Mucosa of stomach (tissue), 1 donor: ENCODE measurements around the gene TRMT1.
A peak's percentile ranks its signal among the peaks of the same experiment; 100 is the strongest.

Experiments
- H3K27me3 ChIP-seq: one replicate; pipeline ENCODE4 v1.7.0; 2013; ENCODE audit warnings: mild to moderate bottlenecking, low read length; ENCODE audit not compliant: control insufficient read depth, insufficient read depth
- H3K36me3 ChIP-seq: one replicate; pipeline ENCODE4 v1.7.0; 2013; ENCODE audit warnings: low read length; ENCODE audit not compliant: control insufficient read depth, insufficient read depth
- H3K4me1 ChIP-seq: one replicate; pipeline ENCODE4 v1.7.0; 2013; ENCODE audit warnings: mild to moderate bottlenecking, low read length; ENCODE audit not compliant: control insufficient read depth, insufficient read depth
- H3K4me3 ChIP-seq: one replicate; pipeline ENCODE4 v1.7.0; 2013; ENCODE audit warnings: low read length
- H3K9ac ChIP-seq: one replicate; pipeline ENCODE4 v1.7.0; 2013; ENCODE audit warnings: mild to moderate bottlenecking, low read length, moderate library complexity
- H3K9me3 ChIP-seq: one replicate; pipeline ENCODE4 v1.7.0; 2013; ENCODE audit warnings: mild to moderate bottlenecking, low read length, moderate library complexity; ENCODE audit not compliant: control insufficient read depth
- donor health status: Pancreatic carcinoma.

TRMT1 gene

GRCh38 chr19:13127811-13128575 lies 11.5 kb upstream of the TRMT1 start:
- no peak overlapping the region for H3K9ac ChIP-seq
- peaks cover 7% of the 10 kb centered on the region for H3K4me1 ChIP-seq
- no peak overlapping the region for H3K4me3 ChIP-seq

GRCh38 chr19:13127051-13127450 lies 10.5 kb upstream of the TRMT1 start:
- Histone ChIP-seq H3K4me3 (no peak overlapping the region), H3K9ac (no peak overlapping the region), H3K9me3 (no peaks in the 10 kb centered on the region), H3K4me1 (peaks cover 7% of the 10 kb centered on the region), H3K27me3 (no peaks in the 10 kb centered on the region), H3K36me3 (no peaks in the 10 kb centered on the region)

More at GRCh38 chr19:13127811-13128575, 11.5 kb upstream of the TRMT1 start:
- H3K36me3 ChIP-seq = no peaks in the 10 kb centered on the region
- no peaks in the 10 kb centered on the region for H3K27me3 ChIP-seq
- no peaks in the 10 kb centered on the region for H3K9me3 ChIP-seq

- Histone ChIP-seq H3K27me3 (no peaks in the 10 kb centered on the region), H3K4me3 (no peak overlapping the region), H3K4me1 (peaks cover 17% of the 10 kb centered on the region), H3K9ac (no peak overlapping the region), H3K9me3 (no peaks in the 10 kb centered on the region), H3K36me3 (no peaks in the 10 kb centered on the region)
Measured at GRCh38 chr19:13122980-13123957, 6.7 kb upstream of the TRMT1 start.

- H3K9me3 ChIP-seq = no peaks in the 10 kb centered on the region
- no peaks in the 10 kb centered on the region for H3K27me3 ChIP-seq
- no peak overlapping the region for H3K9ac ChIP-seq
- H3K36me3 ChIP-seq = no peaks in the 10 kb centered on the region
- no peak overlapping the region for H3K4me3 ChIP-seq
- H3K4me1 ChIP-seq = peaks cover 15% of the 10 kb centered on the region
Measured at GRCh38 chr19:13122275-13122878, 5.8 kb upstream of the TRMT1 start.

- Histone ChIP-seq H3K4me1 (peaks cover 15% of the 10 kb centered on the region), H3K27me3 (no peaks in the 10 kb centered on the region), H3K9ac (no peak overlapping the region), H3K9me3 (no peaks in the 10 kb centered on the region), H3K4me3 (no peak overlapping the region), H3K36me3 (no peaks in the 10 kb centered on the region)
Measured at GRCh38 chr19:13121551-13122274, 5.2 kb upstream of the TRMT1 start.

GRCh38 chr19:13120817-13121216 lies 4.3 kb upstream of the TRMT1 start:
- H3K4me3 ChIP-seq = no peak overlapping the region
- H3K4me1 ChIP-seq = peaks cover 22% of the 10 kb centered on the region
- no peaks in the 10 kb centered on the region for H3K9me3 ChIP-seq
- H3K9ac ChIP-seq = no peak overlapping the region
- no peaks in the 10 kb centered on the region for H3K27me3 ChIP-seq
- no peaks in the 10 kb centered on the region for H3K36me3 ChIP-seq

- Histone ChIP-seq H3K4me3 (no peak overlapping the region), H3K4me1 (peaks cover 29% of the 10 kb centered on the region), H3K36me3 (no peaks in the 10 kb centered on the region), H3K9ac (no peak overlapping the region), H3K9me3 (no peaks in the 10 kb centered on the region), H3K27me3 (no peaks in the 10 kb centered on the region)
Measured at GRCh38 chr19:13120031-13120430, 3.5 kb upstream of the TRMT1 start.

GRCh38 chr19:13119627-13120026 lies 3.1 kb upstream of the TRMT1 start:
- Histone ChIP-seq H3K36me3 (no peaks in the 10 kb centered on the region), H3K4me1 (peaks cover 29% of the 10 kb centered on the region), H3K9ac (peak overlapping the region; percentile 16), H3K4me3 (no peak overlapping the region), H3K27me3 (no peaks in the 10 kb centered on the region), H3K9me3 (no peaks in the 10 kb centered on the region)

- peaks cover 29% of the 10 kb centered on the region for H3K4me1 ChIP-seq
Measured at GRCh38 chr19:13118424-13119193, 2.1 kb upstream of the TRMT1 start.

GRCh38 chr19:13117772-13118423 lies 1.4 kb upstream of the TRMT1 start, which contains the start of gene NACC1:
TSS of gene NACC1 (plus strand) at chr19:13118264. CDS start at chr19:13135208, 16,944 bp downstream.
- Histone ChIP-seq H3K9me3 (no peaks in the 10 kb centered on the region), H3K27me3 (no peaks in the 10 kb centered on the region), H3K4me3 (peak within 1 kb of the TSS; percentile 21), H3K4me1 (peaks cover 29% of the 10 kb centered on the region), H3K36me3 (no peaks in the 10 kb centered on the region), H3K9ac (peak within 1 kb of the TSS; percentile 75)

More at GRCh38 chr19:13118424-13119193, 2.1 kb upstream of the TRMT1 start:
- H3K27me3 ChIP-seq = no peaks in the 10 kb centered on the region
- H3K36me3 ChIP-seq = no peaks in the 10 kb centered on the region
- no peaks in the 10 kb centered on the region for H3K9me3 ChIP-seq
- peak overlapping the region; percentile 75 for H3K9ac ChIP-seq
- H3K4me3 ChIP-seq = no peak overlapping the region
